IPS-15b (cell line): Measurements from ENCODE around the gene CAPZA1.
"Not testable (repeated sequence)": the region's sequence is repeated elsewhere in the genome, so short reads cannot be mapped to it uniquely, and the experiment has no call there.

Experiments used
- H3K27me3 ChIP-seq: one replicate; pipeline ENCODE4 v1.6.1; 2013; ENCODE audit warnings: low read length; ENCODE audit not compliant: control insufficient read depth, insufficient read depth
- H3K36me3 ChIP-seq: one replicate; pipeline ENCODE4 v1.6.1; 2013; ENCODE audit warnings: low read length; ENCODE audit not compliant: control insufficient read depth, insufficient read depth
- H3K4me1 ChIP-seq: one replicate; pipeline ENCODE4 v1.6.1; 2013; ENCODE audit warnings: mild to moderate bottlenecking, low read length; ENCODE audit not compliant: control insufficient read depth, insufficient read depth
- H3K4me3 ChIP-seq: one replicate; pipeline ENCODE4 v1.5.1; 2013; ENCODE audit warnings: low read depth, low read length
- H3K9ac ChIP-seq: one replicate; pipeline ENCODE4 v1.6.1; 2013; ENCODE audit warnings: low read depth, mild to moderate bottlenecking, low read length
- H3K9me3 ChIP-seq: one replicate; pipeline ENCODE4 v1.6.1; 2013; ENCODE audit warnings: mild to moderate bottlenecking, low read length; ENCODE audit not compliant: control insufficient read depth, insufficient read depth

The CAPZA1 gene

DNA sequence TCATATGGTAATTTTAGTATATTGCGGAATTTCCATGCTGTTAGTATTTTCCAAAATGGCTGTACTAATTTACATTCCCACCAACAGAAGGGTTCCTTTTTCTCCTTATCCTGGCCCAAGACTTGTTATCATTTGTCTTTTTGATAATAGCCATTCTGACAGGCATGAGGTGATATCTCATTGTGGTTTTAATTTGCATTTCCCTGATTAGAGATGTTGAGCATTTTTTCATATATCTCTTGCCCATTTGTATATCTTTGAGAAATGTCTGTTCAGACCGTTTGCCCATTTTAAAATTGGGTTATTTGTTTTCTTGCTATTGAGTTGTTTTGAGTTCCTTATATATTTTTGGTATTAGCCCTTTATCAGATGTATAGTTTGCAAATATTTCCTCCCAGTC is 14.0 kb downstream of the CAPZA1 start:
- Histone ChIP-seq H3K27me3 (no peaks in the 10 kb centered on the region), H3K9me3 (no peaks in the 10 kb centered on the region), H3K9ac (no peak overlapping the region), H3K36me3 (no peaks in the 10 kb centered on the region), H3K4me1 (no peaks in the 10 kb centered on the region), H3K4me3 (no peak overlapping the region)

DNA sequence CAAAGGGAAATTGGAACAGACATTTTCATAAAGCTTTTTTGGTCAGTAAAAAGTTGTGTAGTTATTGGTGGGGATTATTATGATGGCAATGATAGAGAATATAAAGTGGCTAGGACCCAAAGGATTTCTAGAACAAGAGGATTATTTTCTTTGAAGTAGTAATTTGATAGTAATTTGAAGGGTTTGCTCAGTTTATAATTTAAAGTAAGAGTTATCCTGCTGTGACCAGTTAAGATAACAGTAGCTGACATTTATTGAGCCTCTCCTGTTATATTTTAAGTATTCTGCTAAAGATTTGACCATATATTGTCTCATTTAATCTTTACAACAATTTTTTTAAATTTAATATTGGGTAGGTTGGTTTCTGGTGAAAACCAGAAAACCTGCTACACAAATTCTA is 14.7 kb downstream of the CAPZA1 start:
- Histone ChIP-seq H3K4me1 (no peaks in the 10 kb centered on the region), H3K4me3 (no peak overlapping the region), H3K9ac (no peak overlapping the region), H3K9me3 (no peaks in the 10 kb centered on the region), H3K27me3 (no peaks in the 10 kb centered on the region), H3K36me3 (no peaks in the 10 kb centered on the region)

DNA sequence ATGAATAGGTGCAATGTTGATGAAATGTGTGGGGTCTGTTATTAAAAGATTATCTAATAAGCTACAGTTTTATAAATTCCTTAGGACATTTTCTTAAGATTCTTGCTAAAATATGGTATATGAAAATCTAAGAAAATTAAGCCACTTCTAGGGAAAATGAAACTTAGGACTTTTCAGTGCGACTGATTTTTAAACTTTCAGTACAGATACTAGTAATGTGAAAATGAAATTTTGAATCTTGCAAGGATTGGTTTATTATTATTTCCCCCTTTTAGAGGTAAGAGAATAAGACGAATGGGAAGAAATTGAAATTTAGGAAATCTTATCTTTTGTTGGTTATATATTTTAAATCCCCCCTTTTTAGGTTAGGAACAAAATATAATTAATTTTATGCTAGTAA is 16.4 kb downstream of the CAPZA1 start:
- Histone ChIP-seq H3K4me1 (no peaks in the 10 kb centered on the region), H3K27me3 (no peaks in the 10 kb centered on the region), H3K36me3 (no peaks in the 10 kb centered on the region), H3K9ac (no peak overlapping the region), H3K4me3 (no peak overlapping the region), H3K9me3 (no peaks in the 10 kb centered on the region)

DNA sequence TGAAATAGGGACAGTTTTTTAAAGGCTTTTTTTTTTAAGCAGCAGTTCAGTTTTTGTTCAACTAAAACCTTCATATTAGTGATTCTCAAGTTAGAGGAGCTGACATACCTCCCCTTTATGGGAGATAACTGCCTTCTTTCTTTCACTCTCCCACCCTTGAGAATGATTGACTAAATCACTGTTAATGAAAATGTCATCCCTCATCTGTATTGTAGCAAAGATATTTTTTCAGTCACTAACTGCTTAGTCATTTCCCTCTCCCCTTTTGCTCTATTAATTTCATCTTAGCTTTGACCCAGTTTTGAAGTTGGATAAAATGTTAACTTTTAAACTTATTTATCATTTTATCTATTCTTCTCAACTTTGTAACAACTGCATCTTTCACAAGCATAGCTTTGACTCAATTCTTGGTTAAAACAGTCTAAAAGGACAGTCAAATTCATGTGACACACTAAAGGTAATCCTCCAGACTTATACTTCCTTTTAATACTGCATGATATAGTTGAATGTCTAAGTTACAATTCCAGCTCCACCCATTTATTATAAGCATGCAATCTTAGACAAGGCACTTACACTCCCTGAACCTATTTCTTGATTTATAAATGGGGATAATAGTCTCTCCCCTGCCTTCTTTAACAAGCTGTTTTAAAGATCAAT is 17.1 kb downstream of the CAPZA1 start:
- H3K4me1 ChIP-seq = no peaks in the 10 kb centered on the region
- no peak overlapping the region for H3K4me3 ChIP-seq
- no peak overlapping the region for H3K9ac ChIP-seq

DNA sequence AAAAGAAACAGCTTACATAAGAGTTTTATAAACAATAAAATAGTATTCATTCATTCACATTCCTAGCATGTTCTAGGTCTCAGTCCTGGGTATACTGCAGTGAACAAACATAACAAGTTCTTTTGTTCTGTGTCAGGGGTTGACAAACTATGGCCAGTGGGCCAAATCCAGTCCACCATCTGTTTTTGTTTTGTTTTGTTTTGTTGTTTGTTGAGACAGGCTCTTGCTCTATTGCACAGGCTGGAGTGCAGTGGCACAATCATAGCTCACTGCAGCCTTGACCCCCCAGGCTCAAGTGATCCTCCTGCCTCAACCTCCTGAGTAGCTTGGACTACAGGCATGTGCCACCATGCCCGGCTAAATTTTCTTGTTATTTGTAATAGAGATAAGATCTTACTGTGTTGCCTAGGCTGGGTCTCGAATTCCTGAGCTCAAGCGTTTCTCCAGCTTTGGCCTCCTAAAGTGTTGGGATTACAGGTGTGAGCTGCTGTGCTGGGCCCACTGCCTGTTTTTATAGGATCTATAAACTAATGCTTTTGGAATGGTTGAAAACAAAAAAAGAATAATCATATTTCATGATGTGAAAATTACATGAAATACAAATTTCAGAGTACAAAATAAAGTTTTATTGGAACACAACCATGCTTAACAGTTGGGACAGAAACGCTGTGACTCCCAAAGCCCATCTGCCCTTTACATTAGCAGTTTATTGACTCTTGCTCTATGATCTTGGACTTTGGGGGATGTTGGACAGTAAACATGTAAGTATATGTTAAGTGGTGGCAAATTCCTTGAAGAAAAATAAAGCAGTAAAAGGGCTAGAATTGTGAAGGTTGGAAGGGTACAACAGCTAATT is 17.9 kb downstream of the CAPZA1 start:
- Histone ChIP-seq H3K27me3 (no peaks in the 10 kb centered on the region), H3K36me3 (no peaks in the 10 kb centered on the region), H3K9ac (no peak overlapping the region), H3K9me3 (no peaks in the 10 kb centered on the region), H3K4me1 (no peaks in the 10 kb centered on the region), H3K4me3 (no peak overlapping the region)

More for the DNA sequence above, 17.1 kb downstream of the CAPZA1 start:
- Histone ChIP-seq H3K36me3 (no peaks in the 10 kb centered on the region), H3K27me3 (no peaks in the 10 kb centered on the region), H3K9me3 (no peaks in the 10 kb centered on the region)

DNA sequence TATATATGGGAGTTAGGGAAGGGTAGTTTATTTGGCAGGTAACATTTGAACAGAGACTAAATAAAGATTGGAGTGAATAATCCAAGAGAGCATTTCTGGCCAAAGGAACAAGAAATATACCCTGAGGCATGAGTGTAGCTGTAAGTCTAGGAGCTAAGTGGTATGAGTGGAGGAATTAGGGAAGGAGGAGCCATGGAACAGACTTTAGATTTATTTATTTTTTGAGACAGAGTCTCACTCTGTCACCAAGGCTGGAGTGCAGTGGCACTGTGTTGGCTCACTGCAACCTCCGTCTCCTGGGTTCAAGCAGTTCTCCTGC is 18.4 kb downstream of the CAPZA1 start:
- Histone ChIP-seq H3K4me3 (no peak overlapping the region), H3K4me1 (no peaks in the 10 kb centered on the region), H3K36me3 (no peaks in the 10 kb centered on the region), H3K27me3 (no peaks in the 10 kb centered on the region), H3K9ac (no peak overlapping the region), H3K9me3 (no peaks in the 10 kb centered on the region)

DNA sequence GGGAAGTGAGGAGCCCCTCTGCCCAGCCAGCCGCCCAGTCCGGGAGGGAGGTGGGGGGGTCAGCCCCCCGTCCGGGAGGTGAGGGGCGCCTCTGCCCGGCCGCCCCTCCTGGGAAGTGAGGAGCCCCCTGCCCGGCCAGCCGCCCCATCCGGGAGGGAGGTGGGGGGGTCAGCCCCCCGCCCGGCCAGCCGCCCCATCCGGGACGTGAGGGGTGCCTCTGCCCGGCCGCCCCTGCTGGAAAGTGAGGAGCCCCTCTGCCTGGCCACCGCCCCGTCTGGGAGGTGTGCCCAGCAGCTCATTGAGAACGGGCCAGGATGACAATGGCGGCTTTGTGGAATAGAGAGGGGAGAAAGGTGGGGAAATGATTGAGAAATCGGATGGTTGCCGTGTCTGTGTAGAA is 20.8 kb downstream of the CAPZA1 start:
- not testable (repeated sequence) for H3K27me3 ChIP-seq, H3K36me3 ChIP-seq, H3K4me1 ChIP-seq, H3K9ac ChIP-seq, H3K9me3 ChIP-seq, H3K4me3 ChIP-seq

DNA sequence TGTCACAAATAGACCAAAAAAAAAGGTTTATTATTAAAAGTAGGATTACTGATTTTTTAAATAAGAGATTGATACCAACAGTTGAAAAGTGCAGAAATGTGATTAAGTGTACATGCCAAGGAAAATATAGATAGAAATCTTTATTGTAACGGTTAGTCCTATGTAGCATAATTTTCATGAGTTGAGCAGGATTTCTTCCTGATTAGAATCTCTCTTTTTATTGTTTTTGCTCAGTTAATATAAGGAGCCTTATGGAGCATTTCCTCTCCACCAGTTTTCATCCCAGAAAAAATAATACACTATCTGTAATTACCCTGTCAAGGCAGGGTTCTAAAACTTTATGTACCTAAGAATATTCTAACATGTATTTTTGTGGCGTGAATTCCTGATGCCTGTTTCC is 23.4 kb downstream of the CAPZA1 start:
- no peaks in the 10 kb centered on the region for H3K36me3 ChIP-seq

DNA sequence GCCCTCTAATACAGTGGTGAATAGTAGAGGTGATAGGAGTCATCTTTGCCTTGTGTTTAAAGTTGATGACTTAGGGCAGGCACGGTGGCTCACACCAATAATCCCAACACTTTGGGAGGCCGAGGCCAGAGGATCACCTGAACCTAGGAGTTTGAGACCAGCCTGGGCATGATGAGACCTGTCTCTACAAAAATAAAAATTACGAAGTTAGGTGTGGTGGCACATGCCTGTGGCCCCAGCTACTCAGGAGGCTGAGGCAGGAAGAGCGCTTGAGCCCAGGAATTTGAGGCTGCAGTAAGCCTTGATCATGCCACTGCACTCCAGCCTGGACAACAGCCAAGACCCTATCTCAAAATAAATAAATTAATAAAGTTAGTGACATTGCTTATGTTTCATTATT is 26.6 kb downstream of the CAPZA1 start:
- H3K36me3 ChIP-seq = no peaks in the 10 kb centered on the region
- H3K27me3 ChIP-seq = no peaks in the 10 kb centered on the region
- no peaks in the 10 kb centered on the region for H3K4me1 ChIP-seq
- H3K4me3 ChIP-seq = no peak overlapping the region
- no peak overlapping the region for H3K9ac ChIP-seq
- H3K9me3 ChIP-seq = no peaks in the 10 kb centered on the region

More for the DNA sequence above, 23.4 kb downstream of the CAPZA1 start:
- H3K9ac ChIP-seq = no peak overlapping the region
- no peak overlapping the region for H3K4me3 ChIP-seq
- no peaks in the 10 kb centered on the region for H3K9me3 ChIP-seq
- H3K4me1 ChIP-seq = no peaks in the 10 kb centered on the region
- no peaks in the 10 kb centered on the region for H3K27me3 ChIP-seq

DNA sequence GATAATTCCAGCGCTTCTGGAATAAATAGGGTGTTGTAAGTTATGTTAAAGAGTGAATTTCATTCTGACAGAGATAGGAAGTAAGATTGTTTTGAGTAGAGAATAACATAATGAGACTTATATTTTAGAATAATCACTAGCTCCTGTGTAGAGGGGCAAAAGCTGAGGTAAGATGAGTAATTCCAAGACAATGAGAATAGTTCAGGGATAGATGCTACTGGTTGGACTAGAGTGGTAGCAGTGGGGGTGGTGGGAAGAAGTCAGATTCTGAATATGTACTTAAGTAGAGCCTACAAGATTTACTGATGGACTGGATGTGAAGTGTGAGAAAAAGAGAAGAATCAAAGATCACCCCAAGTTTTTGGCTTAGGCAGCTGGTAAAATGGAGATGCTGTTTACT is 31.6 kb downstream of the CAPZA1 start:
- no peaks in the 10 kb centered on the region for H3K9me3 ChIP-seq
- H3K36me3 ChIP-seq = no peaks in the 10 kb centered on the region
- H3K27me3 ChIP-seq = no peaks in the 10 kb centered on the region

DNA sequence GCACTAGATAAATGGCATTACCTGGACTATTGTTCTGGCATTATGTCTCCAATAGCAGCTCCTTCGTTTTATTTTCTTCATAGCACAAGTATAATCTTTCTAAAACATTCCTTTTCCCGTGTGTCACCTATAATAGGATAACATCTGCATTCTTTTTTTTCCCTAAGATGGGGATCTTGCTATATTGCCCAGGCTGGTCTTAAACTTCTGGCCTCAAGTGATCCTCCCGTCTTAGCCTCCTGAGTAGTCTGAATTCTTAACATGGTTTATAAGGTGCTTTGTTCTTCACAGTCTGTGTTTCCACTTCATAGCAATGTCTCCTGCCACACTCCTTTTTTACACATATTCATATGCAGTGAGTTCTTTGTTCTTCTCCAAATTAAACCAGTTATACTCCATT is 46.2 kb downstream of the CAPZA1 start:
- H3K36me3 ChIP-seq = peaks cover 35% of the 10 kb centered on the region
- no peaks in the 10 kb centered on the region for H3K27me3 ChIP-seq
- no peaks in the 10 kb centered on the region for H3K4me1 ChIP-seq
- H3K4me3 ChIP-seq = no peak overlapping the region
- no peak overlapping the region for H3K9ac ChIP-seq
- H3K9me3 ChIP-seq = no peaks in the 10 kb centered on the region

More for the DNA sequence above, 31.6 kb downstream of the CAPZA1 start:
- H3K4me1 ChIP-seq = no peaks in the 10 kb centered on the region
- H3K4me3 ChIP-seq = no peak overlapping the region
- no peak overlapping the region for H3K9ac ChIP-seq

DNA sequence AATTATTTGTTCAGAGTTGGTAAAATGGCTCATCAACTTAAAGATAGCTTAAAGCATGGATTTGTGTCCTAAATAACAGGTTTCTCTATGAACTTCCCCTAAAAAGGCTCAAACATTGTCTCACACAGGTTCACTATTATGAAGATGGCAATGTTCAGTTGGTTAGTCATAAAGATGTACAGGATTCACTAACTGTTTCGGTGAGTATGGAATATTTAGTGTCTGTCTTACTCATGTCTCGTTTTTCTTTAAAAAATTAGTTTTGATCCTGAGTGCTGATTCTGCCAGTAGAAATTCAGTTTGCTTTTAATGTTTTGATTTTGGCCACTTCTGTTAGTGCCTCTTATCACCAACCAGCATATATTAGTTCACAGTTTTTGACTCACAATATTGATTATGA is 47.3 kb downstream of the CAPZA1 start:
- Histone ChIP-seq H3K9ac (no peak overlapping the region), H3K4me1 (peaks cover 6% of the 10 kb centered on the region), H3K36me3 (peaks cover 24% of the 10 kb centered on the region), H3K27me3 (no peaks in the 10 kb centered on the region), H3K4me3 (no peak overlapping the region), H3K9me3 (no peaks in the 10 kb centered on the region)
